Hepatocyte (in vitro differentiated cells): ENCODE results near the gene GPC5. TPM values are rescaled to one million over a fixed set of nuclear protein-coding genes. Genes with fewer than 3 reads are reported as not detected.

Experiments used
- DNase-seq: peaks from one replicate; pipeline ENCODE4 v3.0.0-alpha.2; 2016; ENCODE audit warnings: low spot score
- H2AFZ ChIP-seq: fragments of 200-600 bp; sonication (generic); 2 replicates; pipeline ENCODE4 v1.6.0; 2016; ENCODE audit warnings: antibody characterized with exemption, mild to moderate bottlenecking
- H3K27ac ChIP-seq: fragments of 200-600 bp; sonication (generic); 2 replicates; pipeline ENCODE4 v1.5.1; 2016; ENCODE audit warnings: mild to moderate bottlenecking
- H3K27me3 ChIP-seq: fragments of 200-600 bp; sonication (generic); 2 replicates; pipeline ENCODE4 v1.6.1; 2016
- H3K36me3 ChIP-seq: fragments of 200-600 bp; sonication (generic); replicated peaks from 2 replicates; pipeline ENCODE4 v1.5.1; 2016; ENCODE audit warnings: low read depth; ENCODE audit not compliant: insufficient read depth
- H3K4me1 ChIP-seq: fragments of 200-600 bp; sonication (generic); 2 replicates; pipeline ENCODE4 v1.5.1; 2016; ENCODE audit warnings: mild to moderate bottlenecking, moderate library complexity; ENCODE audit not compliant: insufficient read depth
- H3K4me2 ChIP-seq: fragments of 200-600 bp; sonication (generic); 2 replicates; pipeline ENCODE4 v1.6.0; 2016
- H3K4me3 ChIP-seq: fragments of 200-600 bp; sonication (generic); 2 replicates; pipeline ENCODE4 v1.5.1; 2016; ENCODE audit warnings: mild to moderate bottlenecking
- H3K79me2 ChIP-seq: fragments of 200-600 bp; sonication (generic); 2 replicates; pipeline ENCODE4 v1.6.0; 2017; ENCODE audit warnings: mild to moderate bottlenecking
- H3K9me2 ChIP-seq: fragments of 200-600 bp; sonication (generic); replicated peaks from 2 replicates; pipeline ENCODE4 v1.6.0; 2017; ENCODE audit warnings: mild to moderate bottlenecking; ENCODE audit not compliant: insufficient read depth
- H3K9me3 ChIP-seq: fragments of 200-600 bp; sonication (generic); 2 replicates; pipeline ENCODE4 v1.5.1; 2016; ENCODE audit warnings: low read depth, mild to moderate bottlenecking
- H4K20me1 ChIP-seq: fragments of 200-600 bp; sonication (generic); 2 replicates; pipeline ENCODE4 v1.6.0; 2016; ENCODE audit warnings: mild to moderate bottlenecking; ENCODE audit not compliant: insufficient read depth, poor library complexity, severe bottlenecking
- CTCF ChIP-seq: fragments of 200-600 bp; sonication (generic); IDR thresholded peaks from 2 replicates; pipeline ENCODE4 v1.5.1; 2016; ENCODE audit warnings: antibody characterized with exemption, mild to moderate bottlenecking; ENCODE audit not compliant: poor library complexity
- EZH2 ChIP-seq: fragments of 200-600 bp; sonication (generic); IDR thresholded peaks from 2 replicates; pipeline ENCODE4 v1.6.1; 2016; ENCODE audit warnings: antibody characterized with exemption, mild to moderate bottlenecking, borderline replicate concordance
- EZH2phosphoT487 ChIP-seq: fragments of 200-600 bp; sonication (generic); IDR thresholded peaks from one replicate; pipeline ENCODE4 v1.6.1; 2018; ENCODE audit warnings: antibody characterized with exemption, mild to moderate bottlenecking, low read depth, moderate library complexity; ENCODE audit not compliant: unreplicated experiment, severe bottlenecking
- WGBS: methylation state at CpG from one replicate; pipeline ENCODE4 v1.1.6; 2016; ENCODE audit warnings: low lambda C conversion rate; ENCODE audit errors: missing lambda C conversion rate; 5-methylcytosine and 5-hydroxymethylcytosine counted together
- polyA plus RNA-seq: library from polyadenylated mRNA; unstranded; fragments of >200 nt; fragmentation: Nextera tagmentation; extraction: Ambion mirVana; gene quantifications from 2 replicates; pipeline ENCODE4 v1.2.1, GENCODE V29; 2016
- total RNA-seq: library from RNA; depleted of rRNA; stranded (reverse); fragments of >200 nt; gene quantifications from 2 replicates; pipeline ENCODE4 v1.2.3, GENCODE V29; 2014

Gene GPC5
- total and polyA plus RNA-seq, 2 experiments from 2014 or later: 3.9 to 5.4 TPM

GRCh38 chr13:91805605-91806004 lies 407.2 kb downstream of the GPC5 start:
- Histone ChIP-seq H3K9me3 (no peaks in the 10 kb centered on the region), H3K79me2 (no peaks in the 10 kb centered on the region), H3K27ac (no peak overlapping the region), H2AFZ (no peak overlapping the region), H3K4me2 (no peak overlapping the region), H3K4me3 (no peak overlapping the region), H3K27me3 (no peaks in the 10 kb centered on the region), H3K36me3 (no peaks in the 10 kb centered on the region), H4K20me1 (no peaks in the 10 kb centered on the region), H3K9me2 (no peaks in the 10 kb centered on the region), H3K4me1 (no peaks in the 10 kb centered on the region)
- peak; percentile 47 for TF ChIP-seq CTCF
- no peak for TF ChIP-seq EZH2phosphoT487
- whole genome bisulfite sequencing: 76% methylated on average over 1 of the region's 1 CpG
- DNase-seq: no peak

GRCh38 chr13:91809161-91809560 lies 410.7 kb downstream of the GPC5 start:
- Histone ChIP-seq H3K4me1 (no peaks in the 10 kb centered on the region), H3K27ac (no peak overlapping the region), H3K9me3 (no peaks in the 10 kb centered on the region), H3K79me2 (no peaks in the 10 kb centered on the region), H3K4me3 (no peak overlapping the region), H3K4me2 (no peak overlapping the region), H3K36me3 (no peaks in the 10 kb centered on the region), H3K27me3 (no peaks in the 10 kb centered on the region), H4K20me1 (no peaks in the 10 kb centered on the region), H3K9me2 (no peaks in the 10 kb centered on the region), H2AFZ (no peak overlapping the region)
- TF ChIP-seq EZH2 (no peak), EZH2phosphoT487 (no peak), CTCF (no peak)
- 61% methylated on average over 2 of the region's 2 CpGs for WGBS
- no peak for DNase-seq

- no peaks in the 10 kb centered on the region for H4K20me1 ChIP-seq
- H3K27me3 ChIP-seq: no peaks in the 10 kb centered on the region
- no peak overlapping the region for H3K4me2 ChIP-seq
- H2AFZ ChIP-seq: no peak overlapping the region
- H3K79me2 ChIP-seq: no peaks in the 10 kb centered on the region
- WGBS: 40% methylated on average over 4 of the region's 4 CpGs
- peak; percentile 16 for DNase-seq
- H3K9me3 ChIP-seq: no peaks in the 10 kb centered on the region
- H3K4me1 ChIP-seq: no peaks in the 10 kb centered on the region
- no peak overlapping the region for H3K27ac ChIP-seq
- H3K36me3 ChIP-seq: no peaks in the 10 kb centered on the region
- TF ChIP-seq CTCF (no peak), EZH2 (no peak), EZH2phosphoT487 (no peak)
- H3K4me3 ChIP-seq: no peak overlapping the region
- no peaks in the 10 kb centered on the region for H3K9me2 ChIP-seq
Measured at GRCh38 chr13:91813253-91813652, 414.8 kb downstream of the GPC5 start.

- no peak overlapping the region for H3K27ac ChIP-seq
- no peaks in the 10 kb centered on the region for H3K9me3 ChIP-seq
- no peaks in the 10 kb centered on the region for H3K4me1 ChIP-seq
- H4K20me1 ChIP-seq: no peaks in the 10 kb centered on the region
- no peaks in the 10 kb centered on the region for H3K27me3 ChIP-seq
- no peaks in the 10 kb centered on the region for H3K79me2 ChIP-seq
- 43% methylated on average over 4 of the region's 4 CpGs for WGBS
- no peak overlapping the region for H3K4me3 ChIP-seq
- DNase-seq: no peak
- no peak for TF ChIP-seq EZH2phosphoT487
- TF ChIP-seq CTCF: no peak
- no peak for TF ChIP-seq EZH2
- no peaks in the 10 kb centered on the region for H3K9me2 ChIP-seq
- H2AFZ ChIP-seq: no peak overlapping the region
- H3K4me2 ChIP-seq: no peak overlapping the region
- no peaks in the 10 kb centered on the region for H3K36me3 ChIP-seq
Measured at GRCh38 chr13:91816263-91816807, 417.9 kb downstream of the GPC5 start.
